Measurements from ENCODE around the gene MTCH1.
"Not testable (repeated sequence)": the region's sequence is repeated elsewhere in the genome, so short reads cannot be mapped to it uniquely, and the experiment has no call there.

Gene MTCH1

DNA sequence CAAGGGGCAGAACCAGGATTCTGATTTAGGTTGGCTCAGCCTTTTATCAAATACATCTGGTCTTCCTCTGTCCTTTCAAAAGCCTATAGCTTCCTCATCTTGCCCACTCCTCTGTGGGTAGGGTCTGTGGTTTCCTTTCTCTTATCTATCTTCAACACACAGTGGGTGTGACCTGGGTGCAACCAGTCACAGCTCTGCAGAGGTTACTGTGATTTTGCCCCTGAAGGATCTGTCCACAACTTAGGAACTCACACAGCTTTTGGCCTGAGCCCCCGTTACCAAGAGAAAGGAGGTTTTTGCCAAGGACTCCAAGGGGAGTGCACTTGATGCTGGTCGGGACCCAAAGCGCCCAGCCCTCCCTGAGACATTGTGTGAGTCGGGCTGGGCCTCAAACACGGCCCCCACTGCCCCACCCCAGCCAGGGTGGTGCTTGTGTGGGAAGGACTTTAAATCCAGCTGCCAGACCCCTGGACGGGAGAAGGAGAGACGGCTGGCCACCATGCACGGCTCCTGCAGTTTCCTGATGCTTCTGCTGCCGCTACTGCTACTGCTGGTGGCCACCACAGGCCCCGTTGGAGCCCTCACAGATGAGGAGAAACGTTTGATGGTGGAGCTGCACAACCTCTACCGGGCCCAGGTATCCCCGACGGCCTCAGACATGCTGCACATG is 31.6 kb downstream of the MTCH1 start, which contains the start of gene PI16:
Gene PI16, plus strand, starts transcription at position 477 of the 670 bp plus-strand sequence. Its CDS starts 23 bp downstream, at position 500.
- DNase-seq (ENCODE audit: extremely low read depth in 1 of 2, low read depth in 1 of 2), result no peak

DNA sequence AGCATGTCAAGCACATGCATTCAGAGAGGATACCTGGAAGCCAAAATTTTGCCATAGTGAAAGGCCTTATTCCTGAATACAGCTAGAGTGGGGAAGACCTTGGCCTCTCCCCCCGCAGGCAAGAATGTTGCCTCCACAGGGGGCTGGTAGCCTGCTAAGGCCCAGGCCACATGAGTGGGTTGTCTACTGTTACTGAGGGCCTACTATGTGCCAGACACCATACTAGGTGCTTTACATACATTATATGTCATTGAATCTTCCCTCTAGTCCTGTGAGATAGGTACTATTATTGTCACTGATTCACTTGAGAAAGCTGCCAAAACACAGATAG is 32.1 kb downstream of the MTCH1 start:
- no peak for DNase-seq (ENCODE audit: extremely low read depth in 1 of 2, low read depth in 1 of 2)

DNA sequence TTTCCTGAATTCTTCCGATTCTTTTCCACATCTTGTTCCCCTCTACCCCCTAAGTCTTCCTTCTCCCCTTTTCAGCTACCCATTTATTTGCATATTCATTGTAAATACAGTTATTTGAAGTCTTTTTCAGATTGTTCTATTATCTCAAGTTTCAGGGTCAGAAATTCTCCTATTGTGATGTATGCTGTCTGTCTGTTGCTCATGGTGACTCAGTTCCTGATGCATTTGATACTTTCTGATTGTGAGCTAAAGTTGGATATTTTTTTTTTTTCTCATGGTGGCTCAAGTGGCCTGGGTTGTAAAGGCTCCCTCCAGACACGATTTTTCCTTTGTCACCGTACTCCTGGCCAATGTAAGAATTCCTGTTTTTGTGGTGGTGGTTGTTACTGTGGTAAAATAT is 36.4 kb downstream of the MTCH1 start:
- DNase-seq (ENCODE audit: extremely low read depth in 1 of 2, low read depth in 1 of 2), result no peak

DNA sequence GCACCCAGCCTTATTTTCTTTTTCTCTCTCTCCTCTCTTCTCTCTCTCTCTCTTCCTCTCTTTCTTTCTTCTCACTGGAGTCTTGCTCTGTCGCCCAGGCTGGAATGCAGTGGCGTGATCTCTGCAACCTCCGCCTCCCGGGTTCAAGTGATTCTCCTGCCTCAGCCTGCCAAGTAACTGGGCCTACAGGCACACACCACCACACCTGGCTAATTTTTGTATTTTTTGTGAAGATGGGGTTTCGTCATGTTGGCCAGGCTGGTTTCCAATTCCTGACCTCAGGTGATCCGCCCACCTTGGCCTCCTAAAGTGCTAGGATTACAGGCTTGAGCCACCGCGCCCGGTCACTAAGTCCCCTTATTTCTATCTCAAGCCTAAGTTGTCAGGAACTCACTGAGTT is 36.9 kb downstream of the MTCH1 start:
- DNase-seq (ENCODE audit: extremely low read depth in 1 of 2, low read depth in 1 of 2), result not testable (repeated sequence)

DNA sequence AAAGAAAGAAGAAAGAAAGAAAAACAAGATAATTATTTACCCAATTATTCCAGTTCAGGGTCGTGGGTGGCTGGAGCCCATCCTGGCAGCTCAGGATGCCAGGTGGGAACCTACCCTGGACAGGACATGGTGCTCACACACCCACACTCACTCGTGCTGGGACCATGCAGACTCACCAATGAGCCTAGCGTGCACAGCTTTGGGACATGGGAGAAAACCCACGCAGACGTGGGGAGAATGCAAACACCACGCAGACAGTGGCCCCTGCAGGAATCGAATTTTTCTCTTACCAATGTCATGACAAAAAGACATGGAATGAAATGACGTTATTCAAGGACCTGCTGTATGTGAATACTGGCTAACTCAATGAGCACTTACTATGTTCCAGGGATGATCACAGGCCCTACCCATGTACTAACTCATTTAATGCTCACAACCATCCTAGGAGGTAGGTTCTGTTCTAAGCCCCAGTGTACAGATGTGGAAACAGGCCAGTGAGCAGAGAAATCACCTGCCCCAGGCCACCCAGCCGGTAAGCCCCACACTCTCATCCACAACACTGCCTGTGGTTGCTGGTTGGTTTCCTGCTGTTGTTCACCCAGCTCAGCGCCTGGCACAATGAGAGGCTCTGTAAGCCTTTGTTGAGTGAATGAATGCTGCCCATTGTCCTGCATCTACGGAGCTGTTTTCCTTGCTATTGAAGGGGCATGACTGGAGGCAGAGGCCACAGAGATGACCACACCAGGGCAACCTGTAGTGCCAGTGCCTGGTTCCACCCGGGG is 38.2 kb downstream of the MTCH1 start:
- no peak for DNase-seq (ENCODE audit: extremely low read depth in 1 of 2, low read depth in 1 of 2)

DNA sequence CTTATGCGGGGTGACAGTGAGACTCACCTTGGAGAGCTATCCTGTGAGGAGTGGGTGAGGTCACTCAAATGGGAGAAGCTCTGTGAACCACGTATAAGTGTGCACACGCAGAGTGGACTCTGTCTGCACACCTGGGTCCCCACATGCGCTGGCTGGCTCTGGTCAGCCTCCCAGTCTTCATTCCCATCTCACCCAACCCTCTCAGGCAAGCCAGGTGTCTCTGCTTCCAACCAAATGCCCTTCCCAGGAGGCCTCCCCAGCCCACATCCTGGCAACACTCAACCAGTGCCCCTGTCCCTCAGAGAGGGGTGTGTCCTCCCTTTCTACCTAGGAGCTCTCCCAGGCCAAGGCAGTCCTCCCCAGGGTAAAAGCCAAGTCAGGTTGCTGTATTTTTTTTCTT is 39.5 kb downstream of the MTCH1 start:
- DNase-seq (ENCODE audit: extremely low read depth in 1 of 2, low read depth in 1 of 2), result no peak

DNA sequence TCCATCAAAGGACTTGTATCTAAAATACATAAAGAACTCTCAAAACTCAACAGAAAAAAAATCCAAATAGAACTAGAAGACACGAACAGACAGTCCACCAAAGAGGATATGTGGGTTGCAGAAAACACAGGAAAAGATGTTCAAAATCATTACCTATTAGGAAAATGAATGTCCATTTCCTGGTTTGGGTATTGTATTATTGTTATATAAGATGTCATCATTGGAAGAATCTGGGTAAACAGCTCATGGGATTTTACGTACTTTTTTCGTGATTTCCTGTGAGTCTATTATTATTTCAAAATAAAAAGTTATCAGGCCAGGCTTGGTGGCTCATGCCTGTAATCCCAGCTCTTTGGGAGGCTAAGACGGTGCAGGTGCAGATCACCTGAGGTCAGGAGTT is 40.7 kb downstream of the MTCH1 start:
- no peak for DNase-seq (ENCODE audit: extremely low read depth in 1 of 2, low read depth in 1 of 2)

DNA sequence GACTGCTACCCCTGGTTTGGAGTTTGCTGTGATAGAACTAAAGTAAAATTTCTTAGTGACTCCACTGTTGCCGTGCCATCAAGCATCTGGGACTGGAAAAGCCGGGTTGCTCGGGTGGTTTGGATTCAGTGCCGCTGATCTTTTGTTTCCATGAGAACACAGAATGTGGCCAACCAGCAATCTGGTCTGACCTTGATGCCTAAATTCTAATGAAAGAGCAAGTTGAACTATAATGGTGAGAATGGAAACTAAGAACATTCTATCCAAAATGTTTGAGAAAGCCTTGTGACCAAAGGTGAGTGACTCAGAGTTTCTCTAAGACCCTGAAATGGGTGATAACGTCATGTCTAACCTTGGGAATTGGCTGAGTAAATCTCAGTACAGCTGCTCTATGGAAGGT is 41.3 kb downstream of the MTCH1 start:
- DNase-seq (ENCODE audit: extremely low read depth in 1 of 2, low read depth in 1 of 2), result no peak

DNA sequence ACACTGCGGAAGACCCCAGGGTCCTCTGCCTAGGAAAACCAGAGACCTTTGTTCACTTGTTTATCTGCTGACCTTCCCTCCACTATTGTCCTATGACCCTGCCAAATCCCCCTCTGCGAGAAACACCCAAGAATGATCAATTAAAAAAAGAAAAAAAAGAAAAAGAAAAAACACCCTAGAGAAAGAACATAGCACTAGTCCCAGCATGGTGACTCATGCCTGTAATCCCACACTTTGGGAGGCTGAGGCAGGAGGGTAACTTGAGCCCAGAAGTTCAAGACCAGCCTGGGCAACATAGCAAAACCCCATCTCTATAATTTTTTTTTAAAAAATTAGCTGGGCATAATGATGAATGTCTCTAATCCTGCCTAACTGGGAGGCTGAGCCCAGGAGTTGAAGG is 43.7 kb downstream of the MTCH1 start:
- not testable (repeated sequence) for DNase-seq (ENCODE audit: extremely low read depth in 1 of 2, low read depth in 1 of 2)

DNA sequence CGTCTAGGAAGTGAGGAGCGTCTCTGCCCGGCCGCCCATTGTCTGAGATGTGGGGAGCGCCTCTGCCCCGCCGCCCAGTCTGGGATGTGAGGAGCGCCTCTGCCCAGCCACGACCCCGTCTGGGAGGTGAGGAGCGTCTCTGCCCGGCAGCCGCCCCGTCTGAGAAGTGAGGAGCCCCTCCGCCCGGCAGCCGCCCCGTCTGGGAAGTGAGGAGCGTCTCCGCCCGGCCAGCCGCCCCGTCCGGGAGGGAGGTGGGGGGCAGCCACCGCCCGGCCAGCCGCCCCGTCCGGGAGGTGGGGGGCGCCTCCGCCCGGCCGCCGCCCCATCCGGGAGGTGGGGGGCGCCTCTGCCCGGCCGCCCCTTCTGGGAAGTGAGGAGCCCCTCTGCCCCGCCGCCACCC is 44.4 kb downstream of the MTCH1 start:
- not testable (repeated sequence) for DNase-seq (ENCODE audit: extremely low read depth in 1 of 2, low read depth in 1 of 2)

DNA sequence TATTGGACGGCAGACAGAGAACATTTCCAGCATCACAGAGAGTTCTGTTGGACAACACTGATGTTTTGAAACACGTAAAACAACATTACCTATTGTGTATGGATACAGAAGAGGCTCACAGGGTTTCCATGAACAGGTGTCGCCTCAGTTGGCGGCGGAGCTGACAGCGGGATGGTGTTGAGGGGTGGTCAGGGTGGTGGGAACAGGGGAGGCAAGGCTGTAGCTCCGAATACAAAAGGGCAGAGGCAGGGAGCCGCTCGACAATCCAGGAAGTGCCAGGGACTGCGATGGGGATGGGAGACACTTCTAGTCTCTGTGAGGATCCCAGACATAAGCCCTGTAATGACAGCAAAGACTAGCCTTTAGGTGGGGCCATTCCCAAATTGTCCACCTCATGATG is 46.0 kb downstream of the MTCH1 start:
- no peak for DNase-seq (ENCODE audit: extremely low read depth in 1 of 2, low read depth in 1 of 2)

DNA sequence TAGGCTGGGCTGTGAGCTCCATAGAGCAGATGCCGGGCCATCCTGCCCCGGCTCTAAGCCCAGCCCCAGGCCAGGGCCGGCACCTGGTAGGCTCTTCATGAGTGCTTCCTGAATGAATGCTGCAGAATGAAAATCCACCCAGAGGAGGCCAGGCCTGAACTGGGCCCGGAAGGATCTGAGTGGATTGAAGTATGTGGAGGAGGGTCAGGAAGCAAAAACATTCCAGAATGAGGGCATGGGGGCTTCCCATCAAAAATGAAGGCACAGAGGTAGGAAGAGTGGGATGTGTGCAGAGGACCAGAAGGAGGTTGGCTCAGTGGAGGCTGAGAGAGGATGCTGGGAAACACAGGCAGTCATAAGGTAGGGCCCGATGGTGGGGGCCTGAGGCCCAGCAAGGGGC is 47.0 kb downstream of the MTCH1 start:
- not testable (repeated sequence) for DNase-seq (ENCODE audit: extremely low read depth in 1 of 2, low read depth in 1 of 2)

DNA sequence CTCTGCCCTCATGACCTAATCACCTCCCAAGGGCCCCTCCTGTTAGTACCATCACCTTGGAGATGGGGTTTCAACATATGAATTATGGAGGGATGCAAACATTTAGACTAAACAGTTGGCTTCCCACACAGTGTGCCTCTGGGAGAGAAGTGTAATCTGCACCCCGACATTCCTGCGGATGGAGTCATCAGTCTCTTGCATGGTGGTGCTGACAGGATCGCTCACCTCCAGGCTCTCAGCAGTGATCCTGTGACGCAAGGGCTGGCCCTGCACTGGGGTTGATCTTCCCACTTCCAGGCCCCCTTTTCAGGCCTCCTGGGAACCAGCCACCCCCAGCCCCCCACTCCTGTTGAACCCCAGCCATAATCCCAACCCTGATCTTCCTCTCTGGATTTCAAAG is 47.5 kb downstream of the MTCH1 start:
- no peak for DNase-seq (ENCODE audit: extremely low read depth in 1 of 2, low read depth in 1 of 2)

DNA sequence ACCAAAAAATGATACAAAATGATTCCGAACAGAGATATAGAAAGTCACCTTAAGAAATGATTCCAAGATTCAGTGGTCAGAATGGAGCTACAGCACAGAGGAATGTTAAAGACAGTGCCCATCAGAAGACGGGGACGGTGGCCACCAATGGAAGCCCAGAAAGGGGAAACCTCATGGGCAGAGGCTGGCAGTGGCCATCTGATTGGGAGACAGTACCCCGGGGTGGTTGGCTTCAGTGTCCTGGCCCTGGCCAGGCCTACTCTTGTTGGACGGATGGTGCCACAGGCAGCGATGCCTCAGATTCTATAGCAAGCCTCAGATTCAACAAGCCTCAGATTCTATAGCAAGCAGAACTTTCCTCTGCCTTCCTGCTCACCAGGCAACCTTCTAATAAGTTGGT is 48.1 kb downstream of the MTCH1 start:
- no peak for DNase-seq (ENCODE audit: extremely low read depth in 1 of 2, low read depth in 1 of 2)

DNA sequence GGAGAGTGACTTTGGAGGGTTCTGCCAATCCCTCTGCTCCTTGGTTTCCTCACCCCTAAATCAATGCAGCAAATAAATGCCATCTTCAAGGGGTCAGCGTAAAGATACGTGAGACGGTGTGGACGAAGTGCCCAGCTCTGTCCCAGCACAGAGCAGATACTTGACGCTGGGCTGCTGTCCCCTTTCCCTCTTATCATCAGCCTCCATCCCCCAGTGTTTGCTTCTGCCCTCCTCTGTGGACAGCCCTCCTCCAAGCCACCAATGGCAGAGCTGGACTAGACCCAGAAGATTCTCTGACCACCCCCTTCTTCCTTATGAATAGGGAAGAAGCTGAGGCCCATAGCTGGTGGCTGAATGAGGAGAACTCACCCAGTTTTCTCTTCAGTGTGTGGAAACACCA is 49.2 kb downstream of the MTCH1 start:
- DNase-seq (ENCODE audit: extremely low read depth in 1 of 2, low read depth in 1 of 2), result no peak

DNA sequence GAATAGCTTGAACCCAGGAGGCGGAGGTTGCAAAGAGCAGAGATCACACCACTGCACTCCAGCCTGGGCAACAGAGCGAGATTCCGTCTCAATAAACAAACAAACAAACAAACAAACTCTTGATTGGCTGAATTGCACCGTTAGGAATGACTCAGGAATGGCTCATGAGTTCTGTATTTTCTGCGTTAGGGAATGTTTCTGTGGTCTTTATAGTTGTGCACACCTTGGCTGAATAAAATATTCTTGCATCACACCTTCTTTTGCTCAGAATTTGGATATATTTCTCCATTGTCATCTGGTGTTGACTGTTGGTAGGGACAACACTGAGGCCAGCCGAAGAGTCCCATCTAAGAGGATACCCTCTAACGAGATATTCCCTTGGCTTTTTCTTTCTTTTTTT is 51.1 kb downstream of the MTCH1 start:
- DNase-seq (ENCODE audit: extremely low read depth in 1 of 2, low read depth in 1 of 2), result no peak

DNA sequence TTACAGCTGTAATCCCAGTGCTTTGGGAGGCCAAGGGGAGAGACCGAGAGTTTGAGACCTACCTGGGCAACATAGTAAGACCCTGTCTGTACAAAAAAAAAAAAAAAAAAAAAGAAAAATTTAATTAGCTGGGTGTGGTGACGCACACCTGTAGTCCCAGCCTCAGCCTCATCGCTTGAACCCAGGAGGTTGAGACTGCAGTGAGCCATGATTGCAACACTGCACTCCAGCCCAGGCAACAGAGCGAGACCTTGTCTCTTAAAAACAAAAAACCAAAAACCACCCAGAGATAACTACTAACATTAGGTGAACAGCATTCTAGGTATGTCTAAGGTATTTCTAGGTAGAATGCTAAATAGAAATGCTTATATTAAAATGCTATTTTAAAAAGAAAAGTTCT is 52.5 kb downstream of the MTCH1 start:
- DNase-seq (ENCODE audit: extremely low read depth in 1 of 2, low read depth in 1 of 2), result no peak

DNA sequence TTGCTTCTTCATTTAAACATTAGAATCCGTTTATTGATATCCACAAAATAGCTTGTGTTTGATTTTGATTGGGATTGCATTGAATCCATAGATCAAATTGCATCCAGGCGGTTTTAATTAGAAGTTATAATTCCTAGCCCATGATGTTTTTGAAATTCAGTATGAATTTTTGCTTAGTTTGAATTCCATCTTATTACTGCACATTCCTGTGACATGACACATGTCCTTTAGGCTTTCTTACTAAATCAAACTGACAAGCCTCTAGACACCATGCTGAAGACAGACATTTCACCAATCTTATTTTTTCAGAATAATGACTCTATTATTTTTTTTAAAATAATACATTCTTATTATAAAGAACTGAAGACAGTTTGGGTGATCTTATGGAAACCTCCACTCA is 52.9 kb downstream of the MTCH1 start:
- DNase-seq (ENCODE audit: extremely low read depth in 1 of 2, low read depth in 1 of 2), result no peak

DNA sequence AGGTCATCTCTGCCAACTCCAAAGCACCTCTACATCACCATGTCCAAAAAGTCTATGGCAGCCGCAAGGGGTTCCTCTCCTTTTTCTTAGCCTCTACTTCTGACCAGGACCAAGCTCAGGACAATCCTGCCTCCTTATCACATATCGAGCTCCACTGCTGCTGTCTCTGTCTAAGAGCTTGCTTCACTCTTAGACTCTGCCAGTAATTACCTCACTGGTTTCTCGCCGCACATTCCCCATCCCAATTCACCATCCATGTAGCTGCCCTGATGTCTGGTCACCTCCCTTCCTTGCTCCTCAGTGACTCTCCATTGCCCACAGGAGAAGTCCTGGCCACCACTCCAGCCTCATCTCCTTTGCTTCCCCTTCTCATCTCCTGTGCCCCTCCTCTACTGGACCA is 55.5 kb downstream of the MTCH1 start:
- DNase-seq (ENCODE audit: extremely low read depth in 1 of 2, low read depth in 1 of 2), result no peak

DNA sequence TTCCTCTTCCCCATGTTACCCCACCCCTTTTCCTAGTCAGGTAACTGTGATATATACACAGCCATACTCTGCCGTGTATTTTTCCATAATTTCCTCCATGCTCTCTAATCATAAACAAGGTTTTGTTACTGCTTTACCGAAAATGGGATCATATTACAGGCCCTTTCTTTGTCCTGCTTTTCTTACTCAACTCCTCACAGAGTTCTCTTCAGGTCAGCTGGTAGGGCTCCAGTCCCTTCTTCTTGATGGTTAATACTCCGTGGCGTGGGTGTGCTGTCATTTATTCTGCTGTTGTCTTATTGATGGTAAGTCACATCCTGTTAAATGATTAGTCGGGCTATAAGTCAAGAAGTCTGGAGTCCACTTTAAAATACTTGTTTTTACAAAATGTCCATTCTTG is 56.4 kb downstream of the MTCH1 start:
- DNase-seq (ENCODE audit: extremely low read depth in 1 of 2, low read depth in 1 of 2), result no peak

DNA sequence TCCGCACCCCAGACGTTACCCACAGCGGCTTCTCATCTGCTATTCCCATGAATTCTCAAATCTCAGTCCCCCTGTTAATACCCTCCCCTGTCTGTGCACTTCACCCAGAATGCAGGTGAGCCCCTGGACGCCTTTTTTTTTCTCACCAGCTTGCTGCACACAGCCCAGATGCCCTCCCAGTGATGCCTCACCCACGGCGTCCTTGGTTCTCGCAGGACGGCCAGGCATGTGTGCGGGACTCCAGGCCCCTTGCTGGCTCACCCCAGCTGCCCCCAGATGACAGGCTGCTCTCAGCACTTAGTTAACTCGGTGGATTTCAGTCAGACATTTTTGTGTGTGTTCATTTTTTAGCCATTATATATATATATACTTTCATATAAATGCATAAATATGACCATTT is 56.8 kb downstream of the MTCH1 start:
- no peak for DNase-seq (ENCODE audit: extremely low read depth in 1 of 2, low read depth in 1 of 2)

DNA sequence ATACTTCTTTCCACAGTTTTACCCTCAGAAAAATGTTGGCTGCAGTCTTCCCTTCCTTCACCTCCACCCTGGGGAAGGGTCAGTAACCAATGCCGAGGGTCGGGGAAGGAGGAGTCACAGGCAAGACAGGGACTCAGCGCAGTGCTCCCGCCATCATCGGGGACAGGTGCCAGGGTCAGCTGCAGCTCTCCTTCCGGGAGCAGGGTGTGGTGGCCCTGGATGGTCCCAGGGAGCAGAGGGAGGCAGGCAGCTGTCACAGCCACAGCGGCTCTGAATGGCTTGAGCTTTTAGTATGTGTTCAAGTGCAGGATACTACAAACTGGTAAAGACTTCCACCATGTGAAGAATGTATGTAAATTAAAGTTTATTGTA is 57.5 kb downstream of the MTCH1 start:
- DNase-seq (ENCODE audit: extremely low read depth in 1 of 2, low read depth in 1 of 2), result no peak
